GM18517 (cell line): ENCODE measurements around the gene LPIN1.

ENCODE experiments used
- ATAC-seq: cut with Tn5 transposase; IDR thresholded peaks from one replicate; pipeline ENCODE4 v1.9.1; 2021; ENCODE audit warnings: mild to moderate bottlenecking, moderate library complexity; ENCODE audit not compliant: unreplicated experiment

LPIN1 gene

DNA sequence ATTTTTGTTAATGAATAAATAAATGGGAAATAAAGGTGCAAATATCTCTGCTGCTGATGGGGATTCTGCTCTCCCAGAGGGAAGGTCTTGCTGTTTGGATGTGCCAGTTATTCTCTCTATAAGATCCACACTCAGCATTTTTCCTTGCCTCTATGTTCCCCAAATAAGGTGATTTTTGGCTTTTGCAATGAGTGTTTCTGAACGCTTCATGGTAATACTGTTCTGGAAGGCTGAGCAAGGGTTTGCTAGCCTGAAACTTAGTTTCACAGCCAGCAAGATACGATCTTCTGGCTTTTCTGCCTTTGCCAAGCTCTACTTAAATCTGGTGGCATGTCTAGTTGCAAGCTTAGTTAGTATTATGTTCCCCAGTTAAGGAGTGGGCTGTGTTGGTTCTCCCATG is 114.6 kb downstream of the LPIN1 start:
- ATAC-seq, result no peak

DNA sequence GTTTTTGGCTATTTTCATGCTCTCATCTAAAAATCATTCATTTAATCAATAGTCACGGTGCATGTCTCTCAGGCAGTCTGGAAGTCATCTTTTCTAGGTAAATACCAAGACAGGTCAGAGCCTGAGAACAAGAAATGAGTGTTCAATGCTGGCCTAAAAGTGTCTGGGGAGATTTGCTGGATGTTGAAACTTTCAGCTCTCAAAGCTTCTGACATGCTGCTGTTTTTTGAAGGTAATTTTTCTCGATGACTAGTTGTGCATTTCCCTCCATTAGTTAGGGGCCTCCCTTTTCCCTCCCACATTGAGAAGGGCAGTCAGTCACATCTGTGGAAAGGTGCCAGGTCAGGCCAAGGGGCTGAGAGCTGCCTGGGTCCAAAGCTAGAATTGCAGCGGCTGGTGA is 115.6 kb downstream of the LPIN1 start:
- no peak for ATAC-seq

DNA sequence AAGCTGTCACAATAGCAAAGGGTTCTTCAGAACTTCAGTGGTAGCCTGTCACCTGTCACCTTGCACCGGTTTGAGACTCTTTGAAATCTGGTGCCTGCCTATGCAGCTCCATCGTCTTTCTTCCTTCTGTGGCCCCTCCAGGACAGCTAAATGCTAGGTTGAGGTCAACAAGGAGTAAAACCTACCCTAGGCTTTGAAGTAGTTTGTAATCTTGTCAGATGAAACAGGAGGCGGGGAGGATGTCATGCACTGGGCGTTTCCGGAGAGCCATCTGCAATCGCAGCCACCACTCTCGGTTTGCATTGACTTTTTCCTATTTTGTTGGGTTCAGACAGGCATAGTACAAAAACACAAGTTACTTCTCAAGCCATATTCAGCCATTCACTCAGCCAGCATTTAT is 116.7 kb downstream of the LPIN1 start:
- no peak for ATAC-seq

DNA sequence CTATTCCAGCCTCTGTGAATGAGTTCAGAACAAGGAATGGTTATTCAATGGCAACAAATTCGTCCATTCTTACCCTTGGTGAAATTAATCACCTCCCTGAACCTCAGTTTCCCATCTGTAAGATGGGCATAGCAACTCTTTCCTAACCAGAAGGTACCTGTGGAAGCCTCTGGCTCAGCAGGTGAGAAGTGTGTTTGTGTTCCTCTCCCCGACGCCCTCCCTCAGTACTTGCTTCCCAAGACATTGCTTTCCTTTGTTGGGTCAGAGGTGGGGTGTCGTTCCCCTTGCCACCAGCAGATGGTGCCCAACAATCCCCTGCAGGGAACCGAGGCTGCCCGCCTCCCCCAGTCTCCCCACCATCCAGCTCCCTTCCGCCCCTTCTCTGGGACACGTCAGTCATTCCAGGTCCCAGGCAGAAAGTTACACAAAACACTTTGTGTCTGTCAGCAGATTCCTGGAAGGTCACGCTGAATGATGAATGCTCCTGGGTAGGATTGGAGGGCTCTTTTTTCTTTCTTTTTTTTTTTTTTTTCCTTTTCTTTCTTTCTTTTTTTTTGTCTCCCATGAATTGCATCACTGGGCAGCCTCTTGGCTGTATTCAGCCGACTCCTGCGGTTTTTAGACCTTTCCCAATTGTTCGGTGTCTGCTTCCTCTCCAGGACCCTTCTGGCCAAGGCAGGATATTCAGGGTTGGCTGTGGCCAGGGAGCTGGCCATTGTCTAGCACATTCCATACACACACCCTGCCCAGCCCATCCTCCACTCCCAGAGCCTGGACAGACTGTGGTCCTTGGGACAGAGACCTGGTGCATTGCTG is 117.3 kb downstream of the LPIN1 start:
- no peak for ATAC-seq

DNA sequence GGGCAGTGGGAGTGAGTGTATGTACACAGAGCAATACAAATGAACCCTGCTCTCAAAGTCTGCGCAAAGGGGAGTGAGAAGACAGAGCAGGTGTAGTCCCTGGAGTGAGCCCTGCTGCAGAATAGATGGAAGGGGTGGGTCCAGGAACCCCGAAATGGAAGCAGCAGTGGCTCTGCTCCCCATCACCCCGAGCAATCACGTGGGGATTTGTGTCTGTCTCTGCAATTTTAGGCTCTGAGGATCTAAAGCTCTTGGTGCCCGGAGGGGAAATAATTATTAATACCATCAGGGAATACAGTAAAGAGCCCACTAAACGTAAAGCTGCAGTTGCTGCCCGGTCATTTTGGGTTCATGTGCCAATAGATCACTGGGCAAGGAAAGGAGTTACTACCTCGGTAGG is 118.3 kb downstream of the LPIN1 start:
- ATAC-seq, result no peak

DNA sequence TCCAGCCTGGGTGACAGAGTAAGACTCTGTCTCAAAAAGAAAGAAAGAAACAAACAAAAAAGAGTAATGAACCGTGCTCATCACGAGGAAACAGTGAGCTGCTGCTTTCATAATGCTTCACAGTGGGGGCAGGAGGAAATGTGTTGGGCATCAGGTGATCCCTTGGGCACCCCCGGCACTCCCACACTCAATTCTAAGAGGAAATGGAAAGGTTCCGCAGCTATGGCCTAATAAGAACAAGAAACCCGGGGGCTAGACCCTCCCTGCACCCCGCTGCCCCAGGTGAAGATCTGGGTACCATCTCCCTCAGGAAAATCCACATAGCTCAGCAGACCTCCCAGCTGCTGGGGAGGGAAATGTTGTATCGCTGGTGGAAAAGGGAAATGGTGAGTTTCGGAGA is 118.9 kb downstream of the LPIN1 start:
- ATAC-seq, result no peak

DNA sequence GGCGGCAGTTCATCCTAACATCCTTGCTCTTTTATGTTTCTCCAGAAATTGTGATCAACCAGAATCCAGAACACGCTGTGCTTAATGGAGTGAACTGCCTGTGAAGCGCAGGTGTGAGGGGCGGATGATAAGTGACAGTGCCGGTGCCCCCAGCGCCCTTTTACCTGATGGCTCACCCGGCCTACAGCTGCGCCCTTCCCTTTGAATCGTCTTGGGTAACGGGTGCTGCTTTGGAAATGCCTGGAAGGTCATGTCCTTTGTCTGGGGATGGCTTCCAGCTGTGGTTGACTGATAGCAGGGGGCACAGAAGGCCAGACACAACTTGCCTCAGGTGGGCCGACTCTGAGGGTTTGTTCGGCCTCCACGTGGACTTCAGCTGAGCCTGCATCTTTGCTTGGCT is 119.4 kb downstream of the LPIN1 start:
- no peak for ATAC-seq

DNA sequence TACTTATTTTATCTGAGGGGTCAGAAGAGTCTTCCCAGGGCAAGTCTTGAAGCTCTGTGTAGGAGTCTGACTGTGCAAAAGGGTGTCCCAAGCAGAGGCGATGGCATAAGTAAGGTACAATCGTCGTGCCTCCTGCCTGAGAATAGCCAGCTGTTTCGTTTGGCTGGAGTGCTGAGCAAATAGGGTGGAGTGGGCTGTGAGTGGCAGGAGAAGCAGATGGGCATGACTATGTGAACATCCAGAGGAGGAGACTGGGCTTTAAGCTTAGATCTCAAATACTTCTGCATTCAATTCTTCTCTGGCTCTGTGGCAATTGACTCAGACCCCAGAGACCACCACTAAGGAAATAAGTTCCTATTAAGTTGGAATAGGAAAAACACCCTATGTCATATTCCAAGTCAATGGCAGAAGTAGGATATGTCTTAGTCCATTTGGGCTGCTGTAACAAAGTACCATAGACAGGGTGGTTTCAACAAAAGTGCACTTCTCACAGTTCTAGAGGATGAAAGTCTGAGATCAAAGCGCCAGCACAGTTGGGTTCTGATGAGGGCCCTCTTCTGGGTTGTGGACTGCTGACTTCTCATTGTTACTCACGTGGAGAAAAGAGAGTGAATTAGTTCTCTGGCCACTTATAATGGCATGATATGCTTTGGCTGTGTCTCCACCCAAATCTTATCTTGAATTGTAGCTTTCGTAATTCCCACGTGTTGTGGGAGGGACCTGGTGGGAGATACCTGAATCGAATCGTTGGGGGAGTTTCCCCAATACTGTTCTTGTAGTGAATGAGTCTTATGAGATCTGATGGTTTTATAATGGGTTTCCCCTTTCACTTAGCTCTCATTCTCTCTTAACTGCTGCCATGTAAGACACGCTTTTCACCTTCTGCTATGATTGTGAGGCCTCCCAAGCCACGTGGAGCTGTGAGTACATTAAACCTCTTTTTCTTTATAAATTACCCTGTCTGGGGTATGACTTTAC is 120.2 kb downstream of the LPIN1 start:
- no peak for ATAC-seq

DNA sequence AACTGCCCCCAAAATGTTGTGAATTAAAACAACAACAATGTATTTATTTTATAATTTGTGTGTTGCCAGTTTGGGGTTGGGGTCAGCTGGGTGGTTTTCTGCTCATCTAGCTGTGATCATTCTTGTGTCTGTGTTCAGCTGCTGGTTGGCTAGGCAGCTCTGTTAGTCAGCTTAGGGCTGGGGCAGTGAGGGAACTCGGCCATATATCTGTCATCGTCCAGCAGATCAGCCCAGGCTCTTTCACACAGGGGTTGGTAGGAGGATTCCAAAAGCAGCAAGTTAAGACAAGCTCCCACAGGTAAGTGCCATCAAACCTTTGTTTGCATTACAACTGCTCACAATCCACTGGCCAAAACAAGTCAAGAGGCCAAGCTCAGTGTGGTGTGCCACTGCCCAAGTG is 121.5 kb downstream of the LPIN1 start:
- ATAC-seq, result no peak

DNA sequence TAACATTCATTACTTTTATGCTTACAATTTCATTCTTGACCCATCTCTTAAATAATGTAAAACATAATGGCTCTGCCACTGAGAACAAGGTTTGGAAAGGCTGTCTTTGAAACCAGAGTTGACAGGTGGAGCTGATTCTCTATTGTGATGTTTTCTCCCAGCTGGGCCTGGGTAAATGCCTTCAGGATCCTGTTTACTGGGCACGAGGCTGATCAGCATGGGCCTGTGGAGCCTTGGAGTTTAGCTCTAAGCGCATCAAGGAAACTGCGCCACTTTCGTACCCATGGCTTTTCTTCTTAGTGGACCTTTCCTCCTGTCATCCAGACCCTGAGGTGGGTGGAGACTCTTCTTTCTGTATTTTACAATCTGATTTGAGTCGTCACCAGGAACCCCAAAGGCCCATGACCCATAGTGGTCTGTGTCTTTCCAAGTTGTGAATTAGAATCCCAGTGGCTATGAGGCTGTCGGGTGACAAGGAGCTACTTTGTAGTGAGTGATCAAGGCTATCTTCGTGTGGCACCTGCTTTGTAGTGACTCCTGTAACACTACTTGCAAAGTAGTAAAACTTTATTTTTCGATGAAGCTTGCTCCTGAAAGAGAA is 123.1 kb downstream of the LPIN1 start:
- no peak for ATAC-seq

DNA sequence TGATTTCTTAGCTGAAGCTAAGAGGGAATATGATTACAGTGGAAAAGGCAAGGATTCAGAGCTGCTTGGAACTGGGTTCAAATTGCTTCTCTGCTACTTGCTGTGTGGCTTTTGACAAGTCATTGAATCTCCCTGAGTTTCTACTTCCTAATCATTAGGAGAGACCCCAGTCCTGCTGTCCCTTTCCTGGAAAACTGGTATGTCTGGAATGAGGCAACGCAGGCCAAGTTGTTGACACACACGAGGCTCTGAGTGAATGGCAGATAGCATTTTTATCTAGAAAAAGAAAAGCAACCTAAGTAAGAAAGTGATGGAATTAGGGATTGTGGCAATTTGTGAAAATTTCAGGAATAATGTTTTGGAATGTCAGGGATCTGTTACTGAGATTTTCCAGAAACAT is 123.6 kb downstream of the LPIN1 start:
- no peak for ATAC-seq

DNA sequence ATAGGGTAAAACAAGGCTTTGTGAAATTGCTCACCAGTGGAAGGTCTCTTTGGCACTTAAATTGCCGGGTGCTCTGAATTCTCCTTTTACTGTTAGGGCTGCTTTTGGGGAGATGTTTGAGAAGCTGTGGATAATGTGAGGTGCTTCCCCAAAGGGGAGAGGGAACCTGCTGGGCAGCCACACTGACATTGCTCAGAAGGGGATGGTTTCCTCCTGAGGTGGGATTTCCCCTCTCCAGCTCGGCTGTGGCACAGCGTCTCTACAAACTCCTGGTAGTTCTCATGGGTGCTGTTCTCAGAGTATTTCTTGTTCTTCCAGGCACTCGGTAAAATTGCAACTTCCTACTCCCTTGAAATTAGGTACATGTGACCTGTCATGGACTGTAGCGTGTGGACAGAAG is 124.2 kb downstream of the LPIN1 start:
- ATAC-seq, result no peak

DNA sequence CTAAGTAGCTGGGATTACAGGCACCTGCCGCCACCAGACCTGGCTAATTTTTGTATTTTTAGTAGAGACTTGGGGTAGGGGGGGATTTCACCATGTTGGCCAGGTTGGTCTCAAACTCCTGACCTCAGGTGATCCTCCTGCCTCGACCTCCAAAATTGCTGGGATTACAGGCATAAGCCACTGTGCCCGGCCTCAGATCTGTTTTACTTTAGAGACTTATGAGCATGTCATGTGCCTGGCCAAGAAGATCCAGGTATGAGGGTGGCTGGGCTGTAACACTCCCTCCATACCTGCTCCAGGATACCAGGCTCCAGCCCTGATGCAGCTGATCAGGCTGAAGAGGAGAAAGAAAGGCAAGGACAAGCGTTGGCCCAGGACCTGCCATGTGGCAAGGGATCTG is 125.0 kb downstream of the LPIN1 start:
- ATAC-seq, result no peak

DNA sequence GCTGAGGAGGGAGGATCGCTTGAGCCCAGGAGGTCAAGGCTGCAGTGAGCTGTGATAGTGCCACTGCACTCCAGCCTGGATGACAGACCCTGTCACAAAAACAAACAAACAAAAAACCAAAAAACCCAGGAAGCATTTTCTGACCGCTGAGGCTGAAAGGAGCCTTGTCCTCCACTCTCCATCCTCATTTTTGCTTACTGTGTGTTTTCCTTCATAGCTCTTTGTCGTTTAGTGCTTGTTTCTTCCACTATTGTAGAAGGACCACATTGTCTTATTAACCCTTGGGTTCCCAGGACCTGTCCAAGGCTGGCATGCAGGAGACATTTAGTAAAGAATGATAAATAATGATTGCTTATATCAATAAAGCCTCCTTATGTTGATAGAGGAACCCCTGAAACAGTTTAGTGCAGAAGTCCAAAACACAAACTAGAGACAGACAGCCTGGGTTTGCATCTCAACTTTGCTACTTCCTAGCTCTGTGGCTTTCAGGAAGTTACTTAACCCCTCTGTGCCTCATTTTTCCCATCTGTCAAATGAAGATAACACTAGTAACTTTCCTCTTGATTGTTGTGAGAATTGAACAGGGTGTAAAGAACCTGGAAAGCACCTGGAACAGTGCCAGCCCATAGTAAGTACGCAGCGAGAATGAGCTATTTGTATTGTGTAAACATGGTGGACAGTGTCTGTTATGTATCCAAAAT is 126.0 kb downstream of the LPIN1 start:
- ATAC-seq, result no peak

DNA sequence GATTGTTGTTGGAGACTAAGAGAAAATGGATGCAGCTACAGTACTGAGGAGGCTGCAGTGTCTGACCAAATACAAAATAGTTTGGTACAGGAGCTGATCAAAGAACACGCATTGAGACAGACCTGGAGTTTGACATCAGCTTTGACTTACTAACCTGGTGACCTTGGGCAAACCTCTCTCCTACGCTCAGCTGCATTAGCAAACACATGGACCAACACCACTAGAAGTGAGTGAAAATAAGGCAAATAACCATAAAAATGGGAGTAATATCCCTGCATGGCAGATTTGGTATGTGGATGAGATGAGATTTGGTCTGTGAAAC is 126.5 kb downstream of the LPIN1 start:
- ATAC-seq, result no peak

DNA sequence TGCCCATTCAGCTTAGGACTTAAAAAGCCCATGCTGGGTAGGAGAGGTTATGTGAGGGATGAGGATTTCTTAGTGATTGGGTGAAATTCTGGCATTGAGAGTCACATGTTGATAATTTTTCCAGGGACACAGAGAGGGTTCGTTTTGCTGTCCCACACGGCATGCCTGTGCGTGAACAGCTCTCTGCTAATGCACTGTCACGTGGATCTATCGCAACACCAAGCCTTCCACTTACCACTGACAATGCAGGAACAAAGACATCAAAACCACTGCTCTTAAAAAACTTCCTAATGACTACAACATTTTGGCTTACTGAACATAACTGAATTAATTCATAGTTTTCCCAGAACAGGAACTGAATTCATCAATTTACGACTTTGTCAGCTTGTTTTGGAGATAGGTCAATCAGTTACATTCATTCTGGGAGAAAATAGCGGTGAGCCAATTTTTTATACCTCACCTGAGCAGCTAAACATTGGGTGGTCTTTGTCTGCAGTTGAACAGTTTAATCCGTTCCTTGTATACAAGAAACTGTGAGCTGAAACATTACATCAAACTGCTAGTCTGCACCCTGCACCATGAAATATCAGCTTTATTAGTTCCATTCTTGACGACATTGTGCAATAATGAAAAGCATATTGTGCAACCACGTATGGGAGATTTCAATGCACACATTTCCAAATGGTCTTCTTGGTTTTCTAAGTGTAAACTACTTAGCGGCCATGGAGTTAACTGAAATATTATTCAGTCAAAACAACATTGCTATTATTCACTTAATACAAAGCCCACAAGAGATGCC is 127.1 kb downstream of the LPIN1 start:
- ATAC-seq, result no peak

DNA sequence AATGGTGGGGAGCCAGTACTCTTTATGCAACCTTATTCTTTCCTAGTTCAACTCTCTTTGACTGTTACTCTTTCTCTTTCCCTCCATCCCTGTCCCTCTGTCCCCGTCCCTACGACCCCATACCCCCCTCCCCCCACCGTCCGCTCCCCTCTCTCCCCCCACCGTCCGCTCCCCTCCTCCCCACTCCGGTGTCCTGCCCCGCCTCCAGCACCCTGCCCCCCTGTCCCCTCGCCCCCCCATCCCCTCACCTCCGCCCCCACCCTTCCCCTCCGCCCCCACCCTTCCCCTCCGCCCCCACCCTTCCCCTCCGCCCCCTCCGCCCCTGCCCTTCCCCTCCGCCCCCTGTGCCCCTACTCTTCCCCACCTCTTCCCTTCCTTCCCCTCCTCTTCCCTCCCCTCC is 128.4 kb downstream of the LPIN1 start:
- ATAC-seq, result no peak

DNA sequence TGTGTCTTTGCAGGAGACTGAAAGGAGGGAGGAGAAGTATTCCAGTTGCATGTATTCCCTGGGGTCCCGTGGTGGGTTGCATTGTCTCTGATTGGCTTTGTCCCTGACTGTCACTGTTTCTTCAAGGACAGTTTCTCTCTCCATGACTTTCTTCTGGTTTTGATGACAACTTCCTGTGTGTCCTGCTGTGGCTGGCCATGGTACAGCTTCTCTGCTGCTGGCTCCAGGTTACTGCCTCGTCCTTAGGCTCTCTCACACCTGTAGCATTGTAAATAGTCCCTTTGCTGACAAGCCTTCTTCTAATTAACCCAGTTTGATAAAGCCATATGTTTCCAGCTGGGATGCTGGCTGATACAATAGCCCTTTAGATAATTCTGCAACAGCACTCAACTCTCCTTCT is 129.0 kb downstream of the LPIN1 start:
- ATAC-seq, result no peak

DNA sequence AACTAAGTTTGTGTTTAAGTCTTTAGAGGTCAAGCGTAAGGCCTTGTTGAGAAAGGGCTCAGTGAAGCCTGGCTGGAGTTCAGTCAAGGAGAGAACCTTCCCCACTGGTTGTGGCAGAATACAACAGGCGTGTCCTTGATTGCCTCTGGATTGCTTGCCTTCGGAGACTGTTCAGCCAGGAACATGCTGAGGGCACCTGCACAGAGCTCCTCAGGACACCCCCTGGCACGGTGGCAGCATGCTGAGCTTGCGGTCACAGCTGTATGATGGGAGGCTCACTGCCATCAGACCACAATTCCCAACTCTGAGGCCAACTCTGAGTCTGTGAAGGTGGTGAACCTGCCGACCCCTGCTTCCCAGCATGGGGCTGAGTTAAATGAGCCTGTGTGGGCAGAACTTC is 130.0 kb downstream of the LPIN1 start:
- ATAC-seq, result no peak

DNA sequence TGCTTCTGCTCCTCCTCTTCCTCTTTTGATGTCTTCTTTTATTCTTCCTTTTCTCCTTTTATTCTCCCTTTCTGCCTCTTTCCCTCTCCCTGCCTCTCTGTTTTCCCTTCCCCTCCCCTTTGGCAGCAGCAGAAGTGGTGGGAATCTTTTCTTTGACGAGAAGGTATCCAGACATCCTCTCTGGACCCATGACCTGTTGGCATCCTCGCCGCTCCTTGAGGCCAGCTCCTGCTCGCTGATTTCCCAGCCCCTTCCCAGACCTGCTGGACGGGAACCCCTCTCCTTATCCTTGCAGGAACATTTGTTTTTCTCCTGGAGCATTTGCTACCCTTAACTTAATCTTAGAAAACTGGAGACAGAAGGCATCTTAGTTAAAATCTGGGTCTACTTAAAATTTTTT is 130.5 kb downstream of the LPIN1 start:
- no peak for ATAC-seq
